NCI-H748 (cell line): ENCODE results near the gene SH3RF3.

Source experiments
- DNase-seq: peaks from one replicate; lab custom pipeline; 2025; ENCODE audit not compliant: unreplicated experiment; lab: John Stamatoyannopoulos, UW

Gene SH3RF3

GRCh38 chr2:109176928-109177327 is 47.9 kb downstream of the SH3RF3 start:
- DNase-seq = no peak

DNA sequence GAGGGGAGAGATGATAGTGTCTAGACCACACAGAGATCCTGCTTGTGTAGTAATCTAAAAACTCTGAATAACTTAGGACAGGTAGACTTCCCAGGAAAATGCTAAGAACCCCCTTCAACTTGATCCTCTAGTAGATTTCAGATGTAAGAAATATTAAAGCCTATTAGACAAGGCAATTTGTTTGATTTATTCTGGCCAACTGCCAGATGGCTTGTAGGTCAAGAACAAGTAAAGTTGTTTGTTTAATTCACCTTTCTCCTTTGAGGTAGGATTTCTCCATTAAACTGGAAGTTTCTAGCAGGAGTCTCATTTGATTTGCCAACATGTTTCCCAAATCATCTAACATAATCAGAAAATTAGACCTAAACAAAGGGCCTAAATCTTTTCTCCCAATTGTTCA is 48.6 kb downstream of the SH3RF3 start:
- DNase-seq = no peak

- no peak for DNase-seq
Observed at GRCh38 chr2:109178968-109179367, 50.0 kb downstream of the SH3RF3 start.

DNA sequence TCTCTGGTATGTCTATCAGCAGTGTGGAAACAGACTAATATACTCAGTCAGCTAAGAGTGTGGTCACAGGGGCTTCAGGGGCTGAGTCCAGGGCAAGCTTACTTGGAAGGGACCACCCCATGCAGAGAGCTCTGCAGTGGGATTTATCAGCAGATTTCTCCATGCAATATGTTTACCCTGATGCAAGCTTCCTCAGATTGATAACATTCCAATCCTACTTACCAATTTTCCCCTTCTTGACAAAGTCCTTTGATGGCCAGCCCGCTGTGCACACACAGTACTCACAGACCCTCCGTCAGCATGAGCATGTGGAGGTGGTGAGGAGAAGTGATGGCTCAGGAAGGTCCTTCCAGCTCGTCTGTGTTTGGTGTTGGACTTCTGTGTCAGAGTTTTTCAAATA is 51.8 kb downstream of the SH3RF3 start:
- DNase-seq = no peak

- DNase-seq = no peak
Observed at GRCh38 chr2:109182426-109182825, 53.4 kb downstream of the SH3RF3 start.

DNA sequence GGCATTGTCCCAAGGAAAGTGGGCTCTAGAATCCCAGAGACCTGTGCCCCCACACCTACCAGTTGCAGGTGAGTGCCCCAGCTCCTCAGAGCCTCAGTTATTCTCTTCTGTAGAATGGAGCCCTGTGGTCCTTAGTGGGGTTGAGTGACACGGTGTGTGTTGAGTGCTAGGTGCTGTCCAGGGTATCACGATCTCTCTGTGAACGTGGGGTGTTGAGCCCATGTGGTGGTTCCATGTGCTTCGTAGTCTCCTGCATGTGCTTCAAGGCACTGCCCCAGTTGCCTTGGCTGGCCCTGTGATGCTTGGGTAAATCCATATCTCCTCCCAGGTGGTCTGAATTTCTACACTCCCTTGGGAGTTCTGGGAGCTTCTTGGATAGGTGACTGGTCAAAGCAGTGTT is 54.9 kb downstream of the SH3RF3 start:
- DNase-seq = no peak

DNA sequence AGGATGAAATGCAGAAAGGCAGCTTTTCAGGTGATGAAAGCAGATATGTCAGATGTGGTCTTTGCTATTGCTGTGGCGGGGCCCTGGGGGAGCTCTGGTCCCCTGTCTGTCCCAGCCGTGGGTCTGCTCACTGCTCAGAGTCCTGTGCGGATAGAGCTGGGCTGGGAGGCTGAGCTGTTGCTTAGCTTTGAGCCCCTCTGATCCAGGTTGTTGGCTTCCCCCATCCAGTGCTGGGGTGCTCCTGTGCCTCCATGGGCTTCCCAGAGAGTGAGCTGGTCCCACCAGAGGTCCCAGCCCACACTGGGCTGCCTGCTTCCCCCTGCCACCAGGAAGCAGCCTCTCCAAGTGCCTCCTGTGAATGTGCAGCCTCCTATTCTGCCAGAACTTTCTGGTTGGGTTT is 55.4 kb downstream of the SH3RF3 start:
- no peak for DNase-seq

DNA sequence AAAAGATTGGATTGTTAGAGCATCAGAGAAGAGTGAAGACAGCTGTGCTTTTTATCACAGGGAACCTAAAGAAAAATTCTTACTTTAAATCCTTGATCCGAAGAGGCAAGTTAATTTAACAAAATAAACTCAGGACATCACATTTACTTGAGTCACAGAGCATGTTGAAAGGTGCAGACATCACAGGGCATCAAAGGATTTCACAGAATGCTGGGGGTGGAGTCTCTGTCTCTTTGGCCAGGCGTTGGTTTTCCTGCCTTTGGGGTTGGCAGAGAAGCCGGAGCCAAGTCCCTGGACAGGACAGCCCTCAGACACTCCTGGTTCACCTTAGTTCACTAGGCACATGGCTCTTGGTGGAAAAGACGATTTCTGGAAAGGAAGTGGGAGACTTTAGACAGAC is 56.3 kb downstream of the SH3RF3 start:
- no peak for DNase-seq

- DNase-seq = no peak
Observed at GRCh38 chr2:109185821-109186570, 57.0 kb downstream of the SH3RF3 start.

- no peak for DNase-seq
Observed at GRCh38 chr2:109186656-109187250, 57.7 kb downstream of the SH3RF3 start.

DNA sequence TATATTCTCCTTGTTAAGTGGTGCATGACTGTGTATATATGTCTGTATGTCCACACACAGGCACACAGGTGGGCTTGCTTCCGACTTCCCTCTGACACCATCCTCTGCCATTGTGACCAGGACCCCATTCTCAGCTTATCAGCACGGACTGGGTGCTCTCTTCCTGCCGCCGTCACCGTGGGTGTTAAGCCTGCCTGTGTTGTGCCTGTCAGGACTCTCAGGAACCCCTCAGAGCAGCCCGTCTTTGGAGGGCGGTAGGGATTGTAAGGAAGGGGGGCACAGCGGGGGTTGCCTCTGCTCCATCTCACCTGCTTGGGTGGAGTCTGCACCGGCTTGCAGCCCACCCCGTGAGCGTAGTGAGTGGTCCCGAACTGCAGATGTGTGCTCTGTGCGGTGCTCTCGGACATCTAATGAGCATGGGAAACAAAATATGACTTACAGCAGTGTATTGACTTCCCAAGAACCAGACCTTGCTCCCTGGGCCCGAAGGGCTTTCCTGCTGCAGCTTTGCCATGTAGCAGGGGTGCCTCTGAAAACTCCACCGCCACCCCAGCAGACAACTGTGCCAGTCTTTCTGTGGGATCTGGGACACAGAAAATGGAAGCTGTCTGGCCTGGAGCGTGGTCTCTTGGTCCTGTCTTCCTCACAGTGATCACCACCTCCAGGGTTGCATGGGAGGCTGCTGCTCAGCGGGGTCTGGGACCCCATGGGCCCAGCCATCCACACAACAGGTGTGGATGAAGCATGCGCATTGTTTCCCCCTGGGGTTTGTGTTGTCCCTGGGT is 58.9 kb downstream of the SH3RF3 start:
- DNase-seq = no peak

DNA sequence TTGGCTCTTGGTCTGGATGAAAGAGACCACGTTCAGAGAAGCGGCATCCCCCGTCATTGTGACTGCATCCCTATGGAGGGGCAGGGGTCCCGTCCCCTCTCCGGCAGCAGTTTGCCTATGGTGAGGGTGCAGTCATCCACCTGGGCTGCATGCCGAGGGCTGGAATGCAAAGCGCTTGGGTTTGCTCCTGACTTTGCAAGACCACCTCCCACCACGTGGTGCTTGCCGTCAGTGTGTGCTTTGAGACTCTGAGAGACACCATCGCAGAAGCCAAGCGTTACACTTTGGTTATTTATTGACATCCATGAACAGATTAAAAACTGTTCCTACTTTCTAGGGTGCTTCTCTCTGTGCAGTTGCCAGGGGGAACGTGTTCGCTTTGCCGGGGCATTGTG is 59.5 kb downstream of the SH3RF3 start:
- DNase-seq = no peak

DNA sequence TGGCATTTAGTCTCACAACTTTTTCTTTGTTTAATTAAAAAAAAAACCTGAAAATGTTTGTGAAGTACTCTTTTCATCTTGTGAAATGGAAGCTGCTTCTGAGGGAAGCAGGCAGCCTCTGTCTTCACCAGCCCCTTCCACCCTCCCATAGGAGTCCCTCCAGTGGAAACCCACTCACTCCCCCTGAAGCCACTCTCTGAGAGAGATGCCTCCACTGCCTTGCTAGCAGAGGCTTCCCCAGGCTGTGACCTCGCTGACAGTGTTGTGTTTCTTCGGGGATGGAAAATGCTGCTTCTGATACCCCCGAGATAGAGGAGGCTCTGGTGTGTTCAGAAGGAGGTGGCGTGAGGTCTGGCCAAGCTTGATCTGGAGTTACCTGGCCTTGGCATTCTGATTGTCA is 59.9 kb downstream of the SH3RF3 start:
- DNase-seq = no peak

DNA sequence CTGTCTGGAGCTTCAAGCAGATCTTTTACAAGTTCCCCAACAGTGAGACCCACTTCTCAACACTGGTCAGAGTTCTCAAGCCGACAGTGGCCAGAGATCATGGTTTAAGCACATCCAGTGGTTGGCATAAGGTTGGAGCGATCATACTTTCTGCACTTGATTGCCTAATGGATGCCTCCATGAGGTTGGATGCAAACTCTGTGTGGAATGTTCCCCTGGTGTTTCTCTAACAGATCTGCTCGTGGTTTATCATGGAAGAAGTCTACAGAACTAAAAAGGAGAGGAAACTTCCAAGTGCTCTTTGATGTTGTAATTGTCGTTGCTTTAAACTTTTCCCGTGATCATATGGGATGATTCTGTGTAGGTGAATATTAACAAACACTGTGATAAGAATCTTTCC is 60.7 kb downstream of the SH3RF3 start:
- no peak for DNase-seq

DNA sequence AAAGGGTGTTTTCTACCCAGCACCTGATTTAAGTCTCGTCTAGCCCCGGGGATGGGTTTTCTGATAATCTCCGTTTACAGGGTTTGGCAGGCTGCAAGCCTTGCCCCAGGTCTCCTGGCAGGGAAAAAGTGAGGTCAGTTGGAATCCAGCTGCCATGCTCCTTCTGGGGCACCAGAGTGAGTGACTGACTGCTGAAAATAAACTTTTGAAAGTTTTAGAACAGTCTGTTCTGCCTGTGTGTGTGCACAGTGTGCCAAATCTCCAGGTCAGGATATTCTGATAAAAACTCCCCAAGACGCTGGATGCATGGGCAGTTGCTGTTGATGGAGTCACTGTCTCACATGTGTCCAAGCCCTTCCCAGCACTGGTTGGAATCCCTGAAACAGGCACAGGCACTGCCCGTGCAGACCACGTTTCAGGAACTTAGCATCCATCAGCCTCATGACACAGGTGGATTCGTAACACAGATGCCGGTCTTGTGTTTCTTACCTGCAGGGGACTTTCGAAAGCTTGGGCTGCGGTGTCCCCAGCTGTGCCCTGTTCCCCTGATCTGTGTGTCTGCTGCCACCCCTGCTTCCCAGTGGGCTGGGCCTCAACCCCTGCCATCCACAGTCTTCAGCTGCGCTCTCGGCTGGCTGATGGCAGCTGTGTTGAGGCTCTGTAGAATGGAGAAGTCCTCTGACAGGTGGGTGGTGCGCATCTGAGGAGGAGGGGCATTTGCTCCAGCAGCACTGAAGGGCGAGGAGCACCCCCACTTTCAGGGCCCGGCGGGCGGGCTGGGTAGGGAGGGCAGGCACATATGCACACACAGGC is 65.0 kb downstream of the SH3RF3 start:
- DNase-seq = no peak

DNA sequence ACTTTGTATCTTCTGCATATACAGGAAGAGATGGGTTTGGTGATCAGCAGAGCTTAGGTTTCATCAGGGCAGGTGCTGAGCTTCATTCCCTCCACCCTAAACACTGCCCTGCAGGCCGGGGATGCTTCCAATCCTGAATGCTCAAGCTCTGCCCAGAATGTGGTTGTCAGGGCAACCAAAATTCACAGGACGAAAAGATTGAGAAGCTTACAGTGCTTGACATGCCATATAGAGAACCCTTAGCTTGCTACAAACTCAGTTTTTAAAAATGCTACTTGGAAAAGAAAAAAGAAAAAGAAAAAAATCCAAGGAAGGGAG is 65.6 kb downstream of the SH3RF3 start:
- no peak for DNase-seq

DNA sequence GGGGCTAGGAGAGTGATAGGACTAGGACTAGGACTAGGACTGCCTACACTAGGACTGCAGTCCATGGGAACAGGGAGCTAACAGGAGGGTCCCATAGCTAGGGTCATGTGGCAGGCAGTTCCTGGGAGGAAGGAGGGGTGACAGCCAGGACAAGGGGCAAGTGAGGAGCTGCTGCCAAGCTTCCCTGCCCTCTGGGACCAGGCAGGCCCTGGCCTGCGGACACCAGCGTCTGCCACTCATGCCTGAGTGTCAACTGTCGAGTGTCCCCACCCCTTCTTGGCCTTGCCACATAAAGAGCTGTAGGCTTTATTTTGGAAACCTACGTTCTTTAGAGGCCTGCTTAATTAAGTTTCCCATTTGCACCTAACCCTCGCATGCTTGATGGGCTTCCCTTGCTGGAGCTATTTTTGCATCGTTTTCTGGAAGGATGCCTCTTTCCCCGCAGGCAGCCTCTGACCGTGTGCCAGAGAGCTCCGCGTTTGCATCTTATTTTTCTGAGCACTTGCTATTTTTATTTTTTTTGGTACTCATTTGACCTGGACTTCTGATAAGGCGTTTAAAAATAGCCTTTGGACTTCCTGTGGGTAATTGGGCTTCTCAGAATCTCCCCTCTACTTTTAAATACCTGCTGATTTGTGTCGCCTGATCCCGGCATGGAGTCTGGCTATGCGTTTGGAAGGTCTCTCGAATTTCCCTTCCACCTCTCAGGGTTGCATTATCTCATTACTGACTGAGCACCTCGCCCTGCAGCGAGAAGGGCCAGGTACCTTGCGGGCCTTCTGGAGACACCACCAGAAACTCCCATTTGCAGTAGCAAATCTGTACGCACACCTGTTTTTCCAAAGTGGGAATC is 66.4 kb downstream of the SH3RF3 start:
- DNase-seq = no peak

- no peak for DNase-seq
Observed at GRCh38 chr2:109196081-109196875, 67.3 kb downstream of the SH3RF3 start.

DNA sequence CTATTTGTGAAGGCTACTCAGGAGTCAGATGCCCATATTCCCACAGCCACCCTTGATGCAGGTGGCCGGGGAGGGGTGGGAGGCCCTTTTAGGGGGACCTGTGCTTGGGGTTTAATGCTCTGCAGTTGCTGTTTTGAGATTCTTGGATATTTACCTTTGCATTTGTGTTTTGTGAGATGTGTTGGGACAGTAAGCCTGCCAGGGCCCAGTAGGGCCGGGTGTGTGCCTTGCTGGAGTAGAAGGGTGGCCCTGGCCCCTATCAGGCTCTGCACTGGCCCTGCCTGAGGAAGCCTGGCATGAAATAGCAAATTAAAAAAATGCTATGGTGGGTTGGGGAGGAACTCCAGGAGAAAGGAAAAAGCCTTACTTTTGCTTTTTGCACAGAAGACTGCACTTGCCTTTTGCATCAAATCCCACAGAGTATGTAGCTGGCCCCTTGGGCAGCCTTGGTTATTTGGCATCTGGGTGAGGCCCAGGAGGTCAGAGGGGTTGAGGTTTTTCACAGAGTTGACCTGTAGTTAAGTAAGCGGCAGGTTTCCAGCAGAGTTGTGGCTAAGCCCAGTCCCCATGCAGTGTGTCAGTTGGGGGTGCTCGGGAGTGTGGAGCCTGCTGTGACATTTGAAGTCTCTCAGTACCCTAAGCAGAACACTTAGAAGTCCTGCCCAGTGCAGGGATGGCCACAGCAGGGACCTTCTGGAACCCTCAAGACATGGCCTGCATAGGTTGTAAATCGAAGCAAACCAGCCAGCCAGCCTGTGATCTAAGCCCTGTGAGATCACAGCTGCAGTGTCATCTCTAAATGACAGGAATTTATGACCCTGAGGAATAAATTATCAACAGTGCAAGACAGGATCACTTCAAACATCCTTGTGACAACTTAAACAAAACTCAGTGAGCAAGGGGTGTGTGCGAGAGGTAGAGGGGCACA is 68.8 kb downstream of the SH3RF3 start:
- no peak for DNase-seq
